ENCODE measurements around the gene PKD2L1.

DNA sequence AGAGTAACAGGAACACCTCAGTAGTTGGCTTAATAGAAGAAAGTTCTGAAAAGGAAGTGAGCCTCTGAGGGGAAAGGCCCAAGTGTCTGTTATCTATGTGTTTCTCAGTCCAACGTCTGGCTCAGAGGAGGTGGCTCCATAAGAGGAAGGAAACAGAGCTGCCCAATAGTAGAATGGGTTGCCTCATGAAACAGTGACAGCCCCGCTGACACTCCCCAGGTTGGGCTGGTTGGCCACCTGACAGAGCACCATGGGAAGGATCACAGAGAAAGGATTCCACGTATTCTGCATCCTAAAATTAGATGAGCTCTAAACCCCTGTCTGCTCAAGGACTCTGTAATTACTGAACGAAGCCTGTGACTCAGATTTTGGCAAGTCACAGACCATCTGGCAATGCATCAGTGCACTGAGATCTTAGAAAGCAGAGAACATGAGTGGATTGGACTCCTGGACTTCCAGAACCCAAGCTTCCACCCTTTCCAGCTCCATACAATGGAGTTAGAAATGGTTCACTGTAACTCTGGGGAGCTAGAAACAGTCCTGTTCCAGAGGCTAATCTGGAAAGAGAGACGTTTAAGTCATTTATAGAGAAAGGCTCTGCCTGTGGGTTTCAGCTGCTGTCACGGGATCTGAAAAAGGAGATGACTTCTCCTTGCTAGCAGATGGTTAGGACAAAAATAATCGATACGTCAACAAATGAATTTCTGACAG, 2.9 kb downstream of the PKD2L1 start:
- TF ChIP-seq ZNF274 (IDR thresholded peaks at IDR 0.05; ENCODE audit: low read depth, low read length) (no peak), SUZ12 (IDR thresholded peaks at IDR 0.05; ENCODE audit: extremely low read depth, insufficient read depth, insufficient read length) (no peak)
